ENCODE measurements around the gene AKAP6. TPM values are rescaled to one million over a fixed set of nuclear protein-coding genes. Genes with fewer than 3 reads are reported as not detected.

The AKAP6 gene
- total and polyA plus RNA-seq, 4 donors: 0.42 to 3.2 (median 1.7) TPM

DNA sequence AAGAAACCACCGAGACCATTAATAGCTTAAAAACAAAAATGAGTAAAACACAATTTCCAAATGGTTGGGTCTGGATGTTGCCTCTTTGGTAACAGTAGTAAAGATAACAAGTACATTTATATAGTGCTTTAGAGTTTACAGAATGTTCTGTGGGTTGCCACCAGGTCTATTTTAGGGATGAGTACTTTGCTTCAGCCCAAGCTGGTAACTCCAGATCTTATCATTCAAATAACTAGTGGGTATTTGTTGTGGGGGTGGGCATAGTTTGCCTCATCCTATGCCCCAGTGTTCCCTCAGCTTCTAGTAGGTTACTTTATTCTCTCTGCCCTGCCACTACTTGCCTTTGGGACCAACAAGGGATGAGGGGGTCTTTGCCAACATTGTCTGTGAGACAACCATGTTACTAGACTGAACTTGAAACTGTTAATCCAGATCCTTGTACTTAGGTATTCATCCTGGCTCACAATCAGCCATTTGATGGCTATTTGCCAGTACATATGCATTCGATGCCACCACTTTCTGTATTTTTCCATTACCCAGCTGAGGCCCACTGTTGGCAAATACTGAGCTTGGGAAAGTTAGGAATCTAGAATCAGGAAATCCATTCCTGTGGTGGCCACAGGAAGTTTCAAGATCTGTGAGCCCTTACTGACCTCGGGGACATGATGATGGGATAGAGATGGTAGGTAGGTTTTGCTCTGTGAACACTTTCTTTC, 17.6 kb upstream of the AKAP6 start:
- Histone ChIP-seq H3K9ac (ENCODE audit: low read depth in 1 of 2, low read length in 2 of 2) (no peak overlapping the region), H3K27me3 (ENCODE audit: control insufficient read depth in 4 of 4, insufficient read depth in 4 of 4, low read length in 3 of 4) (no peaks in the 10 kb centered on the region), H3K27ac (ENCODE audit: low read depth in 1 of 2, low read length in 2 of 2) (no peak overlapping the region), H3K4me3 (ENCODE audit: low read depth in 1 of 3, low read length in 3 of 3) (no peak overlapping the region), H3K9me3 (ENCODE audit: control insufficient read depth in 4 of 4, low read length in 3 of 4) (no peaks in the 10 kb centered on the region), H3K36me3 (ENCODE audit: control insufficient read depth in 4 of 4, insufficient read depth in 3 of 4, low read depth in 1 of 4, low read length in 3 of 4) (no peaks in the 10 kb centered on the region), H3K4me1 (ENCODE audit: control insufficient read depth in 4 of 4, insufficient read depth in 4 of 4, low read length in 3 of 4) (peaks cover 0 to 14% (median 12%) of the 10 kb centered on the region in 4 donors)
- TF ChIP-seq, protein P1, sequence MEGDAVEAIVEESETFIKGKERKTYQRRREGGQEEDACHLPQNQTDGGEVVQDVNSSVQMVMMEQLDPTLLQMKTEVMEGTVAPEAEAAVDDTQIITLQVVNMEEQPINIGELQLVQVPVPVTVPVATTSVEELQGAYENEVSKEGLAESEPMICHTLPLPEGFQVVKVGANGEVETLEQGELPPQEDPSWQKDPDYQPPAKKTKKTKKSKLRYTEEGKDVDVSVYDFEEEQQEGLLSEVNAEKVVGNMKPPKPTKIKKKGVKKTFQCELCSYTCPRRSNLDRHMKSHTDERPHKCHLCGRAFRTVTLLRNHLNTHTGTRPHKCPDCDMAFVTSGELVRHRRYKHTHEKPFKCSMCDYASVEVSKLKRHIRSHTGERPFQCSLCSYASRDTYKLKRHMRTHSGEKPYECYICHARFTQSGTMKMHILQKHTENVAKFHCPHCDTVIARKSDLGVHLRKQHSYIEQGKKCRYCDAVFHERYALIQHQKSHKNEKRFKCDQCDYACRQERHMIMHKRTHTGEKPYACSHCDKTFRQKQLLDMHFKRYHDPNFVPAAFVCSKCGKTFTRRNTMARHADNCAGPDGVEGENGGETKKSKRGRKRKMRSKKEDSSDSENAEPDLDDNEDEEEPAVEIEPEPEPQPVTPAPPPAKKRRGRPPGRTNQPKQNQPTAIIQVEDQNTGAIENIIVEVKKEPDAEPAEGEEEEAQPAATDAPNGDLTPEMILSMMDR (IDR thresholded peaks at IDR 0.05; ENCODE audit: low read depth, low read length, missing input control): no peak
- TF ChIP-seq RXRA (IDR thresholded peaks at IDR 0.05) (no peak), EGR1 (IDR thresholded peaks at IDR 0.05; ENCODE audit: low read depth in 2 of 2) (no peak), GABPA (IDR thresholded peaks at IDR 0.05 in 1 of 2, conservative IDR thresholded peaks at IDR 0.05 in 1 of 2) (no peak), RAD21 (IDR thresholded peaks at IDR 0.05) (no peak), YY1 (IDR thresholded peaks at IDR 0.05) (no peak), JUND (IDR thresholded peaks at IDR 0.05) (no peak), FOXA1 (IDR thresholded peaks at IDR 0.05) (no peak)
- TF ChIP-seq, protein P2, sequence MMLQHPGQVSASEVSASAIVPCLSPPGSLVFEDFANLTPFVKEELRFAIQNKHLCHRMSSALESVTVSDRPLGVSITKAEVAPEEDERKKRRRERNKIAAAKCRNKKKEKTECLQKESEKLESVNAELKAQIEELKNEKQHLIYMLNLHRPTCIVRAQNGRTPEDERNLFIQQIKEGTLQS (IDR thresholded peaks at IDR 0.05): no peak
- TF ChIP-seq, protein P3, sequence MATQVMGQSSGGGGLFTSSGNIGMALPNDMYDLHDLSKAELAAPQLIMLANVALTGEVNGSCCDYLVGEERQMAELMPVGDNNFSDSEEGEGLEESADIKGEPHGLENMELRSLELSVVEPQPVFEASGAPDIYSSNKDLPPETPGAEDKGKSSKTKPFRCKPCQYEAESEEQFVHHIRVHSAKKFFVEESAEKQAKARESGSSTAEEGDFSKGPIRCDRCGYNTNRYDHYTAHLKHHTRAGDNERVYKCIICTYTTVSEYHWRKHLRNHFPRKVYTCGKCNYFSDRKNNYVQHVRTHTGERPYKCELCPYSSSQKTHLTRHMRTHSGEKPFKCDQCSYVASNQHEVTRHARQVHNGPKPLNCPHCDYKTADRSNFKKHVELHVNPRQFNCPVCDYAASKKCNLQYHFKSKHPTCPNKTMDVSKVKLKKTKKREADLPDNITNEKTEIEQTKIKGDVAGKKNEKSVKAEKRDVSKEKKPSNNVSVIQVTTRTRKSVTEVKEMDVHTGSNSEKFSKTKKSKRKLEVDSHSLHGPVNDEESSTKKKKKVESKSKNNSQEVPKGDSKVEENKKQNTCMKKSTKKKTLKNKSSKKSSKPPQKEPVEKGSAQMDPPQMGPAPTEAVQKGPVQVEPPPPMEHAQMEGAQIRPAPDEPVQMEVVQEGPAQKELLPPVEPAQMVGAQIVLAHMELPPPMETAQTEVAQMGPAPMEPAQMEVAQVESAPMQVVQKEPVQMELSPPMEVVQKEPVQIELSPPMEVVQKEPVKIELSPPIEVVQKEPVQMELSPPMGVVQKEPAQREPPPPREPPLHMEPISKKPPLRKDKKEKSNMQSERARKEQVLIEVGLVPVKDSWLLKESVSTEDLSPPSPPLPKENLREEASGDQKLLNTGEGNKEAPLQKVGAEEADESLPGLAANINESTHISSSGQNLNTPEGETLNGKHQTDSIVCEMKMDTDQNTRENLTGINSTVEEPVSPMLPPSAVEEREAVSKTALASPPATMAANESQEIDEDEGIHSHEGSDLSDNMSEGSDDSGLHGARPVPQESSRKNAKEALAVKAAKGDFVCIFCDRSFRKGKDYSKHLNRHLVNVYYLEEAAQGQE (IDR thresholded peaks at IDR 0.05): no peak
- TF ChIP-seq, protein P4, sequence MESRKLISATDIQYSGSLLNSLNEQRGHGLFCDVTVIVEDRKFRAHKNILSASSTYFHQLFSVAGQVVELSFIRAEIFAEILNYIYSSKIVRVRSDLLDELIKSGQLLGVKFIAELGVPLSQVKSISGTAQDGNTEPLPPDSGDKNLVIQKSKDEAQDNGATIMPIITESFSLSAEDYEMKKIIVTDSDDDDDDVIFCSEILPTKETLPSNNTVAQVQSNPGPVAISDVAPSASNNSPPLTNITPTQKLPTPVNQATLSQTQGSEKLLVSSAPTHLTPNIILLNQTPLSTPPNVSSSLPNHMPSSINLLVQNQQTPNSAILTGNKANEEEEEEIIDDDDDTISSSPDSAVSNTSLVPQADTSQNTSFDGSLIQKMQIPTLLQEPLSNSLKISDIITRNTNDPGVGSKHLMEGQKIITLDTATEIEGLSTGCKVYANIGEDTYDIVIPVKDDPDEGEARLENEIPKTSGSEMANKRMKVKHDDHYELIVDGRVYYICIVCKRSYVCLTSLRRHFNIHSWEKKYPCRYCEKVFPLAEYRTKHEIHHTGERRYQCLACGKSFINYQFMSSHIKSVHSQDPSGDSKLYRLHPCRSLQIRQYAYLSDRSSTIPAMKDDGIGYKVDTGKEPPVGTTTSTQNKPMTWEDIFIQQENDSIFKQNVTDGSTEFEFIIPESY (IDR thresholded peaks at IDR 0.05): no peak
- no peak for DNase-seq (ENCODE audit: low spot score)
- 67% methylated on average over 3 of the region's 3 CpGs for WGBS

DNA sequence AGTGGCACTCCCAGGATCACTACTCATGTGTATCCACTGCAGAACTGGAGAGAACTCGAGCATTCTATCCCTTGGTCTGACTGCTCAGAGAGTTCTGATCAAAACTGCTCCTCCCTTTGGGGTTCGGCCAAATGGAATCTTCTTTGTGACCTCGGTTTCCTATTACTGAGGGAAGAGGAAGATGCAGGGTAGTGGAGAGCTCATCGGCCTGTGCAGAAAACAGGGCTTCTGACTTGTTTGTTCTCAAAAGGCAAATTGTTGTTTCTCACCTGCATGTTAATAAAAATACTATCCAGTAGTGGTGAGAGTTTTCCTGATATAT, 17.1 kb upstream of the AKAP6 start:
- DNase-seq (ENCODE audit: low spot score): no peak
- Histone ChIP-seq H3K9ac (ENCODE audit: low read depth in 1 of 2, low read length in 2 of 2) (no peak overlapping the region), H3K4me3 (ENCODE audit: low read depth in 1 of 3, low read length in 3 of 3) (no peak overlapping the region), H3K4me1 (ENCODE audit: control insufficient read depth in 4 of 4, insufficient read depth in 4 of 4, low read length in 3 of 4) (peaks cover 0 to 14% (median 12%) of the 10 kb centered on the region in 4 donors), H3K36me3 (ENCODE audit: control insufficient read depth in 4 of 4, insufficient read depth in 3 of 4, low read depth in 1 of 4, low read length in 3 of 4) (no peaks in the 10 kb centered on the region), H3K9me3 (ENCODE audit: control insufficient read depth in 4 of 4, low read length in 3 of 4) (no peaks in the 10 kb centered on the region), H3K27ac (ENCODE audit: low read depth in 1 of 2, low read length in 2 of 2) (no peak overlapping the region), H3K27me3 (ENCODE audit: control insufficient read depth in 4 of 4, insufficient read depth in 4 of 4, low read length in 3 of 4) (no peaks in the 10 kb centered on the region)
- 78% methylated on average over 4 of the region's 4 CpGs for WGBS
- TF ChIP-seq HNF4G (IDR thresholded peaks at IDR 0.05) (no peak), FOXA2 (IDR thresholded peaks at IDR 0.05) (no peak), SP1 (IDR thresholded peaks at IDR 0.05) (no peak), EGR1 (IDR thresholded peaks at IDR 0.05; ENCODE audit: low read depth in 2 of 2) (no peak), JUND (IDR thresholded peaks at IDR 0.05) (no peak), FOXA1 (IDR thresholded peaks at IDR 0.05) (no peak), NR2F2 (IDR thresholded peaks at IDR 0.05) (no peak)
- TF ChIP-seq, protein P1 (IDR thresholded peaks at IDR 0.05; ENCODE audit: low read depth, low read length, missing input control): no peak
- TF ChIP-seq, protein P2 (IDR thresholded peaks at IDR 0.05): no peak
- TF ChIP-seq, protein P3 (IDR thresholded peaks at IDR 0.05): no peak
